HG03378 (cell line): ENCODE data around the gene HOXB6.

Source experiments
- ATAC-seq: cut with Tn5 transposase; IDR thresholded peaks from one replicate; pipeline ENCODE4 v1.9.1; 2021; ENCODE audit warnings: mild to moderate bottlenecking, moderate library complexity; ENCODE audit not compliant: unreplicated experiment

HOXB6 gene

DNA sequence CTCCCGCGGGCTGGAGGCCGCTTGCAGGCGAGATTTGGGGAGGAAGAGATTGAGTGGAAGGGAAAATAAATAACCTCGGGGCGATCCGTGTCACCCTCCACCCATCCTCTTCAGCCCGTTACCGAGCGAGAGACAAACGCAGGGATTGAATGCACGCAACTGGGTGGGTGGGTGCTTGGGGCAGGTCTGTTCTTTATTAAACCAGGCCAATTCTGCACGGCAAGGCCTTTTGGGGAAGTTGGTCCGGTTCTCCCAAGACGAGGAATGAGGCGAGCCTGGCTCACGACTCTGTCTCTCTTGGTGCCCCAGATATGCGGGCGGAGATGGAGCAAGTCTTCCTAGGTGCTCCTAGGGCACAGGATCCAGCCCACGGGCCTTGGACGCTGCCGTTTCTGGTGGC is 6.4 kb upstream of the HOXB6 start:
- ATAC-seq, result no peak

DNA sequence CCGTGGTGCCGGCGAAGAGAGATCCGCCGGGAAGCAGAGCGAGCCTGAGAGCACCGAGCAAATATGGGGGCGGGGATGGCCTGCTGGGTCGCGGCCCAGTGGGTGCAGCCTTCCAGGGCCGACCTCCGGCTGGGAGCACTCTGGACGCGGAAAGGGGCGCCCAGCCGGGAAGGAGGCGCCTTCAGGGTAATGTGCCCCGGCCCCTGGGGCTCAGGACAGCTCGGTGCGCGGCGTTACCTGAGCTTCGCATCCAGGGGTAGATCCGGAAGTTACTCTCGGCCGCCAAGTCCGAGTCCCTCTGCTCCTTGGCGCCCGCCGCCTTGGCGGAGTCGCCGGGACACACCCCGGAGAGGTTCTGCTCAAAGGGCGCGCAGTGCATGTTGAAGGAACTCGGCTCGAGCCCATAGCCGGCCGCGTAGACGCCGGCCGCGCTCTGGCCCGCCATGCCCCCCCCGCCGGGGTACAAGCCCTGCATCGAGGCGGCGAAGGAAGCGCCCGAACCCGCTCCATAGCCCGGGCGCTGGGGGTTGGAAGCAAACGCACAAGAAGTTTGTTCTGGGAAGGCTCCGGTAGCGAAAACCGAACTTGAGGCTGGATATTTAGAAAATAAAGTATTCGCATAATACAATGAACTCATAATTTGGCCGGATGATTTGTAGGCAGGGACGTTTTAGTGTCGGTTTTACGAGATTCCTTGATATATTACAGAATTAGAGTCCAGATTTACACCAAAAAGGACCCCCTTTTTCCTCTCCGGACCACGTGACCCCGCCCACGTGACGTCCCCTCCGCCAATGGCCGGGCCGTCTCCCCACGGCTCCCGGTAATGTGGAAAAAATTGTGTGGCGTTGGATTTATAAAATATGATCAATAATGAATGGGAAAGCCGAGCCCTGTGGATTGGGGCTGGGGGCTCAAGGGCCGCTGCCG is 5.8 kb upstream of the HOXB6 start, which contains the start of gene HOXB7:
Gene HOXB7 (minus strand): TSS at position 736 of the 930 bp plus-strand sequence. CDS start 99 bp downstream, at position 637.
- no peak for ATAC-seq

DNA sequence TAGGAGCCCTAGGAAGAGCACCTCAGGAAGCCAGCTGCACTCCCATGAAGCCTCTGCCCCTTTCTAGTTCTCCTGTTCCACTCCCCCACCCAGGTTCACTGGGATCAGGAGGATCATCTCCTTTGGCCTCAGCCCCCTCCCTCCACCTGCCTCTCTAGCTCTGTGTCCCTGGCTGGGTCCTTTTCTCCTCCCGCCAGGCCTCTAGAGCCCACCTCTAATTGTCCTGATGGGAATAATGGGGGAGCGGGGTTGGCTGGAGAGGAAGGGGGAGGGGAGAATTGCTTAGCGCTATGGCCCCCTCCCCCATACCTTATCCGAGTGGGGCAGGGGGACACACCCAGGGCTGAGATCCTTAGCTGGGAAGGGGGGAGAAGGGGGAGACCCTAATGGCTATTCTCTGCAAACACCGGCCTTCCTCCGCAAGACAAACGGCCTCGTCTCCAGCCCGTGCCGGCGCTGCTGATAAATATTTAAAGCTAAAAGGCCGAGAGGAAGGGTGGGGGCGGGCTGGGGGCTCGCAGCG is 5.0 kb upstream of the HOXB6 start:
- ATAC-seq, result no peak

DNA sequence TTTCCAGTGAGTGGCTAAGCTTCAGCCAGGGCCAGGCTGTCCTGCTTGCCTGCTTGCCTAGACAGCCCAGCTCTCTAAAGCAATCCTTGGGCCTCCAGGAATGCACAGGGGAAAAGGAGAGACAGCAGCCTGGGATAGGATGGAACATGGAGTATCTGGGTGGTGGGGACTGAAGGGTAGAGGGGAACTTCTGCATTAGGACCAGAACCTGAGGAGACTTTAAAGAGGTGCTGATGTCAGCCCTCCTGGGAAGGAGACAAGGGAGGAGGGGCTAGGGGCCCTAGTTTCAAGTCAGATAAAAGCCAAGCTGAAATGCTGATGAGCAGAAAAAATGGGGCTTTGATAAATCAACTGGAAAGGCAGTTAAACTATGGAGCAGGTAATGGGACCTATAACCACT is 4.2 kb upstream of the HOXB6 start:
- no peak for ATAC-seq

DNA sequence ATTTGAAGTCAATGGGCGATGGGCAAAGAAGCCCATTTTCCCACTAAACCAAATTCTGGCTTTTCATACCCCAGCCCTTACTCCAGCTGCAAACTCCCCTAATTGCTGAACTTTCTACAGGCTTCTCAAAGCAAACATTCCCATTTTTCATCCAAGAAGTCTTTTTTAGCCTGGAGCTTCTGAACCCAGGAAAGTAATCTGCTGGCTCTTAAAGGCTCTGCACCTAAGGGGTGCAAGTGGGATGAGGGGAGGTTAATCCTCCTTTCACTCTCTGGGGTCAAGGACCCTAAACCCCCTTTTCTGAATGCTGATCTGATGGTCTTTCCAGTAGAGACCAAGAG is 3.7 kb upstream of the HOXB6 start:
- no peak for ATAC-seq

DNA sequence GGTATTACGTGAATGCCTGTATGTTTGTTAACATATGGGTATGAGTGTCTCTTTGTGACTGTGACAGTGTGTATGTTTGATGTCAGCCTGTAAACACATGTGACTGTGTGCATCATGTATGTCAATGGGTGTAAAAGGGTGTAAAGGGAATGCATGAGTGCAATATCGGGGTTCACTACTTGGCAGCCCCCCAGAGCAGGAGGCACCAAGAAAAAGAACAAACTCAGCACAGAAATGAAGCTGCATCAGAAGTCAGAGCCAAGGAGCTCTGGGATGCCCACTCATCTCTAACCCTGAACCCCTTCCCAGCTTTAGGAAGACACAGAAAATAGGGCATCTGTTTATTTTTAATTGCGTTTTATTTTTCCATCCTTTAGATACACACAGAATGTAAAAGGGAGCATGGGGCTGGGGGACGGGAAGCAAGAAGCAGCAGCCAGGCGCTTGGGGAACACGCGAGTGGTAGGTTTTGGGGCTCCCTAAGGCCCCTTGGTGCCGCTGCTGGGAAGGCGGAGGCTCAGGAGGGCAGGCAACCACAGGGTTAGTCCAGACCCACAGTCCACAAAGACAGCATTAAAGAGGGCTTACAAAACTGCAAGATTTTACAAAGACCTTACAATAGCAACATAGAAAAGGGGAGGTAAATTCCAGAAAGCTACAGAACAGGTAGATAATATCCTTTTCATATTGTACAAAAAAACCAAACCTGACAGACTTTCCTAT is 2.3 kb upstream of the HOXB6 start:
- ATAC-seq, result no peak

DNA sequence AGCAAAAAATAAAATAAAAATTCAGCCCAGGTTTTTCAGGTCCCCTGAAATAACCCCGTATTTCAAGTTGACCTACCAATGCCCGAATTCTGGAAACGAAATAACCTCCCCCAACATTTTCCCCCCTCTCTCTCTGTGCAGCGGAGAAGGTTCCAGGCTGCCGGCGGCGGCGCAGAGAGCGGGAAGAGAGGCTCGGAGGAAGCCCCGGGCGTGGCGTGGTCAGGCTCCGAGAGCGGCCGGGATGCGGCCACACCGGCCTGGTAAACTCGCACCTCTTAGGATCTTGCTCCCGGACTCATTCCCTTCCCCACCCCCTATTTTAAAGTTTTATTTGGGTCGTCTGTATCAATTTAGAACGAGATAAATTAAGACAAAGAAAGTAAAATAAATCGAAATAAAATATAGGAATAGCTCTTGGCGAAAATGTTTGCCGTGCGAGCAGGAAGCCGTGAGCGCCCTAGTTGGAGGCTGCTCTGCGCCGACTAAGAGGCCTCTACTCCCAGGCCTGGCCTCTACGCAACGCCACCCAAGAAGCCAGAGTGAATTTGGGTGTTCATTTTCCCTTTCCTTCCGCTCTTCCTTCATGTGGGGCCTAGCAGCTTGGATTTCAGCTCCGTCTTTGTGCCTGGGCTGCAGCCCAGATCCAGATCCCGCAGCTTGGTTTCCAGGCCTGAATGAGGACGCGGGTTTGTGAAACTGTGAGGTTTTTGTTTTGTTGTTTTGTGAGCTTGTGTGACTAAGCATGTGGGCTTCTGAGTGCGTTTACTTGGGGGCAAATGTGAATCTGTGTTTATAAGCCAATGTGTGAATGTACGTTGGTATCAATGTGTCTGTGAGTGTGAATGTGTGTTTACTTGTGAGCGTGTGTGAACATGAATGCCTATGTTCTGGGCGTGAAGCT is 1.5 kb upstream of the HOXB6 start:
- ATAC-seq, result no peak

DNA sequence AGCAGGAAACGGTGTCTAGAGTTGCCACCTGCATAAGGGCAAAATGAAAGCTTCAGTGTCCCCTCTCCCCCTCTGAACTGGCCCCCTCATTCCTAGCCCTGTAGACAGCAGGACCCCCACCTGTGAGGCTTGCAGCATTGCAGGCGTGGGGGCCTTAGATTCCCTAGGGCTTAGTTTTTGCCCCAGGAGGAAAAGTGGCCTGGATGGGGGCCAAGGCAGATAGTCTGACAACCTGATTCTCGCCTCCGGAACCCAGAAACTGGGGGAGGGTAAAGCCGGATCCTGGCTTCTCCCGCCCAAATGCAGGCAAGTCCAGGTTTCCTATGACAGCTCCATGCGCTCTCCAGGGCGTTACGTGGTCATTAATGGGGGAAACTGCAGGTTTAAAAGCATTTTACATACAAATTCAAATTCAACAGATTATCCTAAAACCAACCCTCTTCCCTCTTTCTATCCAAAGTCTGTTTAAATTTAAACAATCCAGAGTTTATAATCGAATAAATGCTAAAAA is 678 bp upstream of the HOXB6 start:
- no peak for ATAC-seq

DNA sequence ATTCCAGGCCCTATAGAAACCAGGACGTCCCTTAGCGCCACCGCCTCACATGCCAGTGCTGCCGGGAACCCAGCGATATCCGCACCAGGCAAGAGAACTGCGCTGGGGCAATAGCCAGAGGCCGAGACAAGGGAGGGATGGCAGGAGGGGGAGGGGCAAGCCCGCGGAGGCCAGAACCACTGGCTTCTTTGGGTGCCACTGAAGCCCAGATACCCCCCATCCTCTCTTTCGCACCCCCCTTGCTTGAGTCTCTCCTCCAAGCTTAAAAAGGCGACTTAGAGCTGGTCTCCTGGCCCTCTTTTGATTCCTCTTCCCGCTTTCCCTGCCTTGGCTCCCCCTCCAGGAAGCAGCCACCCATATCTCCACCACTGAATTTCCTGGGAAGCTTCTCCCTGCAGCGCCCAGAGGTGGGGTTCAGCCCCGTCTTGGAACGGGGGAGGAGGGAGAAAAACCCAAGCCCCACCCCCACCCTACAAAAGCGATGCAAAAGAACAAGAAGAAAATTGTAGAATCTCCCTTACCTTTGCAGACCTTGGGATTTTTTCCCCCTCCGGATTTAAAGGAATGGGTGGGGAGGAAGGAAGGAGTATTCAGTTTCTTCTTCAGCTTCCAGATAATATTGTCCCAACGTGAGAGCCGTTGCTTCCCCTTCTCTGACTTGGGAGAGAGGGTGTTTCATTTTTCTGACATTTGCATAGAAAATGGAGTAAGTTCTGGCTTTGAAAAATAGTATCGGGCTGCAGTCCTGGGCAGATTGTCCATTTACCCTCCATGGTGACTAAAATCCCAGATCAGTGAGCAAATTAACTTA is 622 bp downstream of the HOXB6 start:
- no peak for ATAC-seq

DNA sequence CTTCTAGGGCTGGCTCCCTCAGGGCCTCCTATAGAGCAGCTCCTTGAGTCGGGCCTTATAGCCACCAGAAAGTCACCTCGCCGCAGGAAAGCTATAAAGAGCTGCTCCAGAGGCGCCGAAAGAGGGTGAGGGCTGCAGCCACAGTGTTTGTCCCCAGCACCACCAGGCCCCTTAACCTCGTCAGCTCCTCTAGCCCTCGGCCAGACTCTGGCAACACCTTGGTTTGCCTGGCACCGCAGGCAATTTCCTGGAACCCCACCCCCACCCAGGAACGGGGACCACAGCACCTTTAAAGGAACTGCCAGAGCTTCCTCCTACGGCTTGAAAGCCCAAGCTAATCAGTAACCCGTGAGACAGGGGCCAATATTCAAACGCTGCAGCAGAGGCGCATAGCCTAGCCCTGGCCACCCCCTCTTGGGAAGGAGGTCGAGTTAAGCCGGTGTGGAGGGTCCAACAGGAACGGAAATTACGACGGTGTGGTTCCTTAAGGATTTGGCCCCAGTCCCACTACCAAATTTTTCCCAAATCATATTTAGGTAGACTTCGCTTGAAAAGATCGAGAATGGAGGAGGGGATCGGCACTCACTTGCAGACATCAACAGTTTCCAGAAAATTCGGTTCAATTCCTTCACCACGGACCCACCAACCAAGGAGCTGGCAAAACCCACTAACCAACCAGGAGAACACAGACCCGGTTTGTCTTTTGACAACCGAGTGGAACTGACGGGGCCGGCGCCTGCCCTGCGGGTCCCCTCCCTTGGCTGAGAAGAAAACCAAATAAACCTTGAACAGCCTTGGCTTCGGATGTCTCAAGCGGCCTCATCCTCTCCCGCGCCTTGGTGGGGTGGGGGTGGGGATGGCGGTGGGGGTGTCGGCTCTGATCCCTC is 3.0 kb downstream of the HOXB6 start:
- ATAC-seq, result no peak

DNA sequence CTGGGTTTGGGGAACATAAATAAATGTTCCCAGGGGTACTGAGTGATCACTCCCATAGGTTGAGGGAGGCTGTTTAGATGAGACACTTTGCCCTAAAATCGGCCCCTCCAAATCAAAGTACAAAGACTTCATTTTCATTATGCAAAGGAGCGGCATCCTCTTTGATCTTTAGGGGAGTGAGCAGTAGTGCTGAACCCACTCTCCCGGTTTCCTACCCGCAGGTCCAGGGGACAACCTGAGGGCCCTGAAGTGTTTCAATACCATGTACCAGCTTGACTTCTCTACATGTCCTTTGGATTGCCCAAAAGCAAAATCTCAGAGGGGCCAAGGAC is 3.6 kb downstream of the HOXB6 start:
- no peak for ATAC-seq

DNA sequence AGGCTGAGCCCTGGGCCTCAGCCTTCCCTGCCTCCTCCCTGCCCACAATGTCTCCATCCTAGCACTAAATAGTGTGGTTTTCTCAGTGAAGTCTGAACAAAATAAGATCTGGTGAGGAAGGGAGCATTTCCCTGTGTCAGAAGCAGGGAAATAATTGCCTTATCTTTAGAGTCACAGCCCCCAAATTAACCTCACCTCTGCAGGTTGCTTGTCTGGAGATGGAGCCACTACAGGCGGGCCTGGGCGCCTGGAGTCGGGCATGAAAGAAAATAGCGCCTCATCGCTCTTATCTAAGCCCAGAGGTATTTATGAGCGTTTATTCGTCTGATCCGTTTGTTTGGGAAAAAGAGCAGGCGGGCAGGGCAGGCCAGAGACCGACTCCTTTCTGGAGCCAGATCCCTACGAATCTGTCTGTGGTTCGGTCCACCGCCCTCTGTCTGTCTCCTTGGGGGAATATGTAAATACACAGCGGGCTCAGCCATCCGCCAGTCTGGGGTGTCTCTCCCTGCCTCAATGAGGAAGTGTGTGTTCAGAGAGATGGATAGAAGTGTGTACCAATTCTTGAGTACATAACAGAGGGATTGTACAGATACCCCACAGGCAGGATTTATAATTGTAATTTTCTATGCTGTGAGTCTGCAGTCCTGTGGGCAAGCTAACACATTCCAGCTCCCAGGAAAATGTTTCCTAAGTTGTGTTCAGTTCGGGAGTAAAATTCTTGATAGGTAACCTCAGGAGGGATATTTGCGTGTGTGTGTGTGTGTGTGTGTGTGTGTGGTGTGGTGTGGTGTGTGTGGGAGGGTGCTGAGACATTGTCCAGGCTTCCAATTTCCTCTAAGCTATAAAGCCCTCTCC is 4.3 kb downstream of the HOXB6 start:
- ATAC-seq, result no peak

DNA sequence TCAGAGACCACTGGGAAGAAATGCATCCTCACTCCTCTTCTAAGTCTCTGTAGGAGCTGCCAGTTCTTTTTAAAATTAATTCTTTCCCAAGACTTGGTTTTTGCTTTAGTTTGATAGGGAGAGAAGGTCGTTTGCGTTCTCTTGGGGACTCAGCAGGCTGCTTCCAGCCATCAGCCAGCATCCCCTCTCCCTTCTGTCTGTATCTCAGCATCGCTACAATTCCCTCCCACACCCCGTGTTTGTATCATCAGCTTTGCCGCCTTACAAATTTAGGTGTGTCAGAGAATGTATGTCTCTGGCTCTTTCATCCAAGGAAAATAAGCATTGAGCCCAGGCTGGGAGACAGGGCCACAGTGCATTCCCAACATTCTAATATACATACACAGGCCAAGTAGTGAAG is 5.4 kb downstream of the HOXB6 start:
- ATAC-seq, result no peak

DNA sequence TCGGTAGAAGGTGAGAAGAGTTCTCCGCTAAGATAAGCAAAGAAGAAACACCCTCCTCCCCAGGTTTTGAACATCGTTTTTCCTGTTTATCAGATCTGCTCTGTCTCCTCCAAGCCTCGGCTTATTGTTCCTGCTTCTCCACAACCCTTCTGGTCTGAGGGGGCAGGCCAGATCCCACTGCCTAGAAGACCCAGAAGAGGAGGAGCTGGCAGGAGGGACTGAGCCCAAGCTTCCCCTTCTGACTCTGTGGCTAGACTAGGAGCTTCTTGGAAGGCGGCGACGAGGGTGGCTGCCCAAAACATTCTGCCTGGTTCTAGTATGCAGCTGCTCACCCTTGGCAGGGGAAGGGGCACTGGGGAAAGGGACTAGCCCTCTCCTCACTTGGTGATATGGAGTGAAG is 6.0 kb downstream of the HOXB6 start:
- ATAC-seq, result no peak

DNA sequence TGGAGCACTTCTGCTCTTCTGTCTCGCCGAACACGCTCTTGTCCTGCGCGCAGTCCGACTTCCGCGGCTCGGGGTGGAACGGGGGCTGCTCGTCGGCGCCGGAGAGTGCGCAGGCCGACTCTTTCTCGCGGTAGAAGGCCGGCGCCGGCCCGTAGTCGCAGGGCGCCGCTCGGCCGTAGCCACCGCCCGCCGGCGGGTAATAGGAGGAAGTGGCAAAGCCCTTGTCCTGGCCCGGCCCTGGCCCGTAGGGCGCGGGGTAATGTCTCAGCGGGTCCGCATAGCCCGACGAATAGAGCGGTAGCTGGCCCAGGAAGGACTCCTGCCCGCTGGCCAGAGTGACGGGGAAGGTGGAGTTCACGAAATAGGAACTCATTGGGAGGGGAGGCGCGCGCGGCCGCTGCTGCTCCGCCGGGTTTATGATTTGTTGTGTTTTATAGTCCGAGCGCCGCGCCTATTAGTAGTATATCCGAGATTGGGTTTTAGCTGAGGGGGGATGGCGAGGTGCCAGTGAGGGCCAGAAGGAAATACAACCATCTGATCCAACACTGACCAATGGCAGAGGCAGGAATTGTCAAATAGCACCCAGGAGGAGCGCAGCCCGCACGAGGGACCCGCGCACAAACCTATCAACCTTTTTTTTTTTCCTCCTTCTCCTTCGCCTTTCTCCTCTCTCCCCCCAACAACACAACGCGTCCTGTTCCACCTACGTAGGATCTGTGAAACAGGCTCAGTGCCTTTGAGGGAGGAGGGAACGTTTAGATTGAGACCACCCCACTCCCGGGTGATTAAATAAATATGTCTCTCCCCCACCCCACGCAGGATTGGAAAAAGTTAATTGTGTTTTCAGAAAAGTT is 6.8 kb downstream of the HOXB6 start:
- no peak for ATAC-seq

DNA sequence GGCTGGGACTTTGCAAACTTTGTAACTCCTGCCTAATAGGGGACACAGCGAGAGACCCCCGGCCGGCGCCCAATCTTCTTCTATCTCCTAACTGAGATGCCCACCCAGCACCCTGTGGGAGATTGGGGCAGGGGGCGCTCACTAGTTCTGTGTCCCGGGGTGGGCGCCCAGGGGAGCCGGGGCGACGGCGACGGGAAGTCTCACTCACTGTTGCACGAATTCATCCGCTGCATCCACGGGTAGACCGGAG is 7.3 kb downstream of the HOXB6 start:
- ATAC-seq, result no peak

DNA sequence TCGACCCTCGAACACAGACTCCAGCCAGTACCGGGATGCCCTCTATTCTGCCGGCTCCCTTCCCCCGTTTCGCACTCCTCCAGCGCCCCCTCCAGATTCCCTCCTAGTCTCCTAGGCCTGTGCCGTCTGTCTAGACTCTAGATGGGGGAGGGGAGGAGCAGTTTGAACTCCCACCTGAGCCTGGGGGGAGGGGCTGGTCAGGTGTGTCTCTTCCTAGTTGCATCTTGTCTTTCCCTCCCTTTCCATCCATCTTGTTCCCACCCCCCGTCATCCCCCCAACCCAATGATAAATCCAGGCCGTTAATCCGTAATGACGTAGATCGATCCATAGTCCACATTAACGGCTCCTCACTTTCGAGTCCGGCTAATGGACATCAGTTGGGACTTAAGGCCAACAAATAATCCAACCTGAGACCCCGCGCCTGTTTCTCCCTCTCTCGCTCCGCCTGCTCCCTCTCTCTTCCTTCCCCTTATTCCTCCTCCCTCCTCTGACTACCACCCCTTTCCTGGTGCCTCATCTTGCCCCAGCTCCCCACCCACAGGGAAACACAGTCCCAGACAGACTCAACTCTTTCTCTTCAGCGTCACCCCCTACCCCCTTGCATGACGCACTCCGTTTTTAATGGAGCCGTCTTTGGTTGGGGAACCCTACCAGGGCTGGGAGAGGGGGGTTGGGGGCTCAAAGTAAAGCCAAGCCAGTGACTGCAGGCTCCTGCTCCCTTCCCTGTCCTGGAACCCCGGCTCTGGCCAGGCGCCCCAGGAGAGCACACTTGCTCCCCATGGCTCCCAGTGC is 7.9 kb downstream of the HOXB6 start:
- ATAC-seq, result no peak
